ENCODE measurements around the gene ZFY.

GRCh38 chrY:3003846-3004245 lies 68.7 kb downstream of the ZFY start:
- no peak for TF ChIP-seq USF2 (IDR thresholded peaks at IDR 0.05; ENCODE audit: low read length)
- no peak for TF ChIP-seq CTCF (IDR thresholded peaks at IDR 0.05; ENCODE audit: control extremely low read depth in 1 of 3, insufficient read depth in 1 of 3, low read depth in 1 of 3, low read length in 3 of 3)
- TF ChIP-seq NRF1 (IDR thresholded peaks at IDR 0.05; ENCODE audit: low read depth, low read length) = no peak
- no peak for TF ChIP-seq CREB1 (IDR thresholded peaks at IDR 0.05)
- TF ChIP-seq POLR2AphosphoS5 (IDR thresholded peaks at IDR 0.05; ENCODE audit: low read depth, low read length) = no peak
- TF ChIP-seq SIX5 (IDR thresholded peaks at IDR 0.05; ENCODE audit: low read depth, low read length) = no peak
- no peak for TF ChIP-seq POLR2A (IDR thresholded peaks at IDR 0.05; ENCODE audit: control extremely low read depth in 1 of 2, low read depth in 2 of 2, low read length in 2 of 2)
- TF ChIP-seq POU5F1 (IDR thresholded peaks at IDR 0.05; ENCODE audit: low read depth, low read length) = no peak
- no peak for TF ChIP-seq RFX5 (IDR thresholded peaks at IDR 0.05; ENCODE audit: borderline replicate concordance, low read depth, low read length)
- TF ChIP-seq SAP30 (IDR thresholded peaks at IDR 0.05; ENCODE audit: insufficient read depth, insufficient replicate concordance, low read length) = no peak
- TF ChIP-seq TBP (IDR thresholded peaks at IDR 0.05; ENCODE audit: low read depth, low read length) = no peak
- no peak for TF ChIP-seq ASH2L (IDR thresholded peaks at IDR 0.05; ENCODE audit: low read length)

All from H1 (cell line).